Keratinocyte (primary cell): ENCODE results near the gene STOX2.
"Not testable (repeated sequence)": the region's sequence is repeated elsewhere in the genome, so short reads cannot be mapped to it uniquely, and the experiment has no call there.

Experiments
- EZH2 ChIP-seq: IDR thresholded peaks from one replicate; pipeline ENCODE4 v1.6.1; 2012; ENCODE audit warnings: inconsistent platforms, mild to moderate bottlenecking, low read length, moderate library complexity
- TF ChIP-seq, protein P1 (sequence below), 3 experiments: IDR thresholded peaks in 1 of 3; conservative IDR thresholded peaks in 1 of 3; optimal IDR thresholded peaks in 1 of 3; 2 replicates in 2 of 3; 3 replicates in 1 of 3; pipeline versions ENCODE3 to v1.5.1; 2011; ENCODE audit warnings: low read length in 3 of 3, mild to moderate bottlenecking in 3 of 3, moderate library complexity in 2 of 3, control low read depth in 1 of 3, inconsistent platforms in 1 of 3; ENCODE audit not compliant: insufficient read depth in 2 of 3; ENCODE audit errors: extremely low read depth in 1 of 3

DNA sequence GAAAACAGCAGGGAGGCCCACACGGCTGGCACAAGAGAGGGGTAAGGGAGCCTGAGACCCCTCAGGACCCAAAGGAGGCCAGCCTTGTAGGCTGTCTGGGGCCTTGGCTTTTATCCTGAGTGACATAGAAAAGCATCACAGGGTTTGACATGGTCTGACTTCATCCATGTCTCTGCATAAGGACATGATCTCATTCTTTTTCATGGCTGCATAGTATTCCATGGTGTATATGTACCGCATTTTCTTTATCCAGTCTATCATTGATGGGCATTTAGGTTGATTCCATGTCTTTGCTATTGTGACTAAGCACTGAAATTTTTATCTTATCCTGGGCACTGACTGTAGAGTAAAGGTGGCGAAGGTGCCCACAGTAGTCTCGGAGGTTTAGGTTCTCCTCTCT, 146.2 kb downstream of the STOX2 start:
- TF ChIP-seq, protein P1, sequence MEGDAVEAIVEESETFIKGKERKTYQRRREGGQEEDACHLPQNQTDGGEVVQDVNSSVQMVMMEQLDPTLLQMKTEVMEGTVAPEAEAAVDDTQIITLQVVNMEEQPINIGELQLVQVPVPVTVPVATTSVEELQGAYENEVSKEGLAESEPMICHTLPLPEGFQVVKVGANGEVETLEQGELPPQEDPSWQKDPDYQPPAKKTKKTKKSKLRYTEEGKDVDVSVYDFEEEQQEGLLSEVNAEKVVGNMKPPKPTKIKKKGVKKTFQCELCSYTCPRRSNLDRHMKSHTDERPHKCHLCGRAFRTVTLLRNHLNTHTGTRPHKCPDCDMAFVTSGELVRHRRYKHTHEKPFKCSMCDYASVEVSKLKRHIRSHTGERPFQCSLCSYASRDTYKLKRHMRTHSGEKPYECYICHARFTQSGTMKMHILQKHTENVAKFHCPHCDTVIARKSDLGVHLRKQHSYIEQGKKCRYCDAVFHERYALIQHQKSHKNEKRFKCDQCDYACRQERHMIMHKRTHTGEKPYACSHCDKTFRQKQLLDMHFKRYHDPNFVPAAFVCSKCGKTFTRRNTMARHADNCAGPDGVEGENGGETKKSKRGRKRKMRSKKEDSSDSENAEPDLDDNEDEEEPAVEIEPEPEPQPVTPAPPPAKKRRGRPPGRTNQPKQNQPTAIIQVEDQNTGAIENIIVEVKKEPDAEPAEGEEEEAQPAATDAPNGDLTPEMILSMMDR (optimal IDR thresholded peaks at IDR 0.05 in 1 of 3, IDR thresholded peaks at IDR 0.05 in 1 of 3, conservative IDR thresholded peaks at IDR 0.05 in 1 of 3; ENCODE audit: extremely low read depth in 1 of 3, insufficient read depth in 2 of 3, low read length in 3 of 3), result not testable (repeated sequence)
- TF ChIP-seq EZH2, result not testable (repeated sequence)
